ENCODE measurements around the gene PLEKHJ1. TPM values are rescaled to one million over a fixed set of nuclear protein-coding genes. Genes with fewer than 3 reads are reported as not detected.
A peak's percentile ranks its signal among the peaks of the same experiment; 100 is the strongest.

PLEKHJ1 gene
- total and polyA plus RNA-seq, 2 of the 13 experiments (the other 11 are each of a cell fraction or from before 2014, with no cell fraction given) = 70.5 to 130 TPM

- TF ChIP-seq ZBTB38 (CRISPR knock-in tag; IDR thresholded peaks at IDR 0.05) (0 out of 2 replicates have a peak, but pooled peaks have one; percentile 8), TFDP2 (CRISPR knock-in tag; IDR thresholded peaks at IDR 0.05) (peak; percentile 28; the same call in 1 of the 2 replicates), CEBPG (CRISPR knock-in tag; IDR thresholded peaks at IDR 0.05) (peak; percentile 90), YEATS2 (CRISPR knock-in tag; IDR thresholded peaks at IDR 0.05; ENCODE audit: borderline replicate concordance) (peak; percentile 34; the same call in 1 of the 2 replicates), MBNL3 (CRISPR knock-in tag; conservative IDR thresholded peaks at IDR 0.05) (no peak), KDM3A (CRISPR knock-in tag; IDR thresholded peaks at IDR 0.05; ENCODE audit: low read depth) (peak; percentile 13; the same call in 1 of the 2 replicates), AGO1 (IDR thresholded peaks at IDR 0.05; ENCODE audit: low read depth, low read length, poor library complexity, severe bottlenecking) (peak; percentile 99), ZMYM4 (CRISPR knock-in tag; IDR thresholded peaks at IDR 0.05) (peak; percentile 18; the same call in 1 of the 2 replicates), CEBPB (IDR thresholded peaks at IDR 0.05; ENCODE audit: borderline replicate concordance, low read depth, low read length) (peak; percentile 93), ZNF746 (CRISPR knock-in tag; IDR thresholded peaks at IDR 0.05) (no peak), ZXDC (CRISPR knock-in tag; IDR thresholded peaks at IDR 0.05) (0 out of 2 replicates have a peak, but pooled peaks have one; percentile 48), ZSCAN20 (CRISPR knock-in tag; IDR thresholded peaks at IDR 0.05; ENCODE audit: borderline replicate concordance) (peak; percentile 55)
- TF ChIP-seq, protein P1, sequence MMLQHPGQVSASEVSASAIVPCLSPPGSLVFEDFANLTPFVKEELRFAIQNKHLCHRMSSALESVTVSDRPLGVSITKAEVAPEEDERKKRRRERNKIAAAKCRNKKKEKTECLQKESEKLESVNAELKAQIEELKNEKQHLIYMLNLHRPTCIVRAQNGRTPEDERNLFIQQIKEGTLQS (CRISPR knock-in tag; IDR thresholded peaks at IDR 0.05) = peak; percentile 79
- TF ChIP-seq, protein P2, sequence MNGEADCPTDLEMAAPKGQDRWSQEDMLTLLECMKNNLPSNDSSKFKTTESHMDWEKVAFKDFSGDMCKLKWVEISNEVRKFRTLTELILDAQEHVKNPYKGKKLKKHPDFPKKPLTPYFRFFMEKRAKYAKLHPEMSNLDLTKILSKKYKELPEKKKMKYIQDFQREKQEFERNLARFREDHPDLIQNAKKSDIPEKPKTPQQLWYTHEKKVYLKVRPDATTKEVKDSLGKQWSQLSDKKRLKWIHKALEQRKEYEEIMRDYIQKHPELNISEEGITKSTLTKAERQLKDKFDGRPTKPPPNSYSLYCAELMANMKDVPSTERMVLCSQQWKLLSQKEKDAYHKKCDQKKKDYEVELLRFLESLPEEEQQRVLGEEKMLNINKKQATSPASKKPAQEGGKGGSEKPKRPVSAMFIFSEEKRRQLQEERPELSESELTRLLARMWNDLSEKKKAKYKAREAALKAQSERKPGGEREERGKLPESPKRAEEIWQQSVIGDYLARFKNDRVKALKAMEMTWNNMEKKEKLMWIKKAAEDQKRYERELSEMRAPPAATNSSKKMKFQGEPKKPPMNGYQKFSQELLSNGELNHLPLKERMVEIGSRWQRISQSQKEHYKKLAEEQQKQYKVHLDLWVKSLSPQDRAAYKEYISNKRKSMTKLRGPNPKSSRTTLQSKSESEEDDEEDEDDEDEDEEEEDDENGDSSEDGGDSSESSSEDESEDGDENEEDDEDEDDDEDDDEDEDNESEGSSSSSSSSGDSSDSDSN (CRISPR knock-in tag; IDR thresholded peaks at IDR 0.05) = peak; percentile 56
- TF ChIP-seq, protein P3, sequence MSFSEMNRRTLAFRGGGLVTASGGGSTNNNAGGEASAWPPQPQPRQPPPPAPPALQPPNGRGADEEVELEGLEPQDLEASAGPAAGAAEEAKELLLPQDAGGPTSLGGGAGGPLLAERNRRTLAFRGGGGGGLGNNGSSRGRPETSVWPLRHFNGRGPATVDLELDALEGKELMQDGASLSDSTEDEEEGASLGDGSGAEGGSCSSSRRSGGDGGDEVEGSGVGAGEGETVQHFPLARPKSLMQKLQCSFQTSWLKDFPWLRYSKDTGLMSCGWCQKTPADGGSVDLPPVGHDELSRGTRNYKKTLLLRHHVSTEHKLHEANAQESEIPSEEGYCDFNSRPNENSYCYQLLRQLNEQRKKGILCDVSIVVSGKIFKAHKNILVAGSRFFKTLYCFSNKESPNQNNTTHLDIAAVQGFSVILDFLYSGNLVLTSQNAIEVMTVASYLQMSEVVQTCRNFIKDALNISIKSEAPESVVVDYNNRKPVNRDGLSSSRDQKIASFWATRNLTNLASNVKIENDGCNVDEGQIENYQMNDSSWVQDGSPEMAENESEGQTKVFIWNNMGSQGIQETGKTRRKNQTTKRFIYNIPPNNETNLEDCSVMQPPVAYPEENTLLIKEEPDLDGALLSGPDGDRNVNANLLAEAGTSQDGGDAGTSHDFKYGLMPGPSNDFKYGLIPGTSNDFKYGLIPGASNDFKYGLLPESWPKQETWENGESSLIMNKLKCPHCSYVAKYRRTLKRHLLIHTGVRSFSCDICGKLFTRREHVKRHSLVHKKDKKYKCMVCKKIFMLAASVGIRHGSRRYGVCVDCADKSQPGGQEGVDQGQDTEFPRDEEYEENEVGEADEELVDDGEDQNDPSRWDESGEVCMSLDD (CRISPR knock-in tag; IDR thresholded peaks at IDR 0.05; ENCODE audit: borderline replicate concordance) = 0 out of 2 replicates have a peak, but pooled peaks have one; percentile 37
- TF ChIP-seq, protein P4, sequence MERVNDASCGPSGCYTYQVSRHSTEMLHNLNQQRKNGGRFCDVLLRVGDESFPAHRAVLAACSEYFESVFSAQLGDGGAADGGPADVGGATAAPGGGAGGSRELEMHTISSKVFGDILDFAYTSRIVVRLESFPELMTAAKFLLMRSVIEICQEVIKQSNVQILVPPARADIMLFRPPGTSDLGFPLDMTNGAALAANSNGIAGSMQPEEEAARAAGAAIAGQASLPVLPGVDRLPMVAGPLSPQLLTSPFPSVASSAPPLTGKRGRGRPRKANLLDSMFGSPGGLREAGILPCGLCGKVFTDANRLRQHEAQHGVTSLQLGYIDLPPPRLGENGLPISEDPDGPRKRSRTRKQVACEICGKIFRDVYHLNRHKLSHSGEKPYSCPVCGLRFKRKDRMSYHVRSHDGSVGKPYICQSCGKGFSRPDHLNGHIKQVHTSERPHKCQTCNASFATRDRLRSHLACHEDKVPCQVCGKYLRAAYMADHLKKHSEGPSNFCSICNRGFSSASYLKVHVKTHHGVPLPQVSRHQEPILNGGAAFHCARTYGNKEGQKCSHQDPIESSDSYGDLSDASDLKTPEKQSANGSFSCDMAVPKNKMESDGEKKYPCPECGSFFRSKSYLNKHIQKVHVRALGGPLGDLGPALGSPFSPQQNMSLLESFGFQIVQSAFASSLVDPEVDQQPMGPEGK (CRISPR knock-in tag; IDR thresholded peaks at IDR 0.05) = peak; percentile 68
These were observed 34.5 kb upstream of the PLEKHJ1 start (continued) for GRCh38 chr19:2270423-2271233.
